Cardiac fibroblast (primary cell): ENCODE data around the gene CENPH.
"Not testable (repeated sequence)": the region's sequence is repeated elsewhere in the genome, so short reads cannot be mapped to it uniquely, and the experiment has no call there.

Experiments
- DNase-seq, 2 donors: peaks; one replicate each; pipeline versions ENCODE4 v3.0.0 to v3.0.0-alpha.2; 2010; ENCODE audit warnings: low read depth in 2 of 2
- H3K4me3 ChIP-seq, 2 donors: replicated peaks in 1 of 2; 1 replicate in 1 of 2; 2 replicates in 1 of 2; pipeline ENCODE4 v1.5.1; 2011; ENCODE audit warnings: low read depth in 2 of 2, low read length in 2 of 2, mild to moderate bottlenecking in 2 of 2, moderate library complexity in 1 of 2
- CTCF ChIP-seq: IDR thresholded peaks from one replicate; pipeline ENCODE4 v1.5.1; 2011; ENCODE audit warnings: low read depth, mild to moderate bottlenecking, low read length, inconsistent platforms

Gene CENPH

GRCh38 chr5:69217548-69218526, 28.5 kb downstream of the CENPH start:
- peak; percentile 91 to 95 for DNase-seq
- peak overlapping the region; percentile 99 to 100 for H3K4me3 ChIP-seq
- peak; percentile 14 for TF ChIP-seq CTCF

DNA sequence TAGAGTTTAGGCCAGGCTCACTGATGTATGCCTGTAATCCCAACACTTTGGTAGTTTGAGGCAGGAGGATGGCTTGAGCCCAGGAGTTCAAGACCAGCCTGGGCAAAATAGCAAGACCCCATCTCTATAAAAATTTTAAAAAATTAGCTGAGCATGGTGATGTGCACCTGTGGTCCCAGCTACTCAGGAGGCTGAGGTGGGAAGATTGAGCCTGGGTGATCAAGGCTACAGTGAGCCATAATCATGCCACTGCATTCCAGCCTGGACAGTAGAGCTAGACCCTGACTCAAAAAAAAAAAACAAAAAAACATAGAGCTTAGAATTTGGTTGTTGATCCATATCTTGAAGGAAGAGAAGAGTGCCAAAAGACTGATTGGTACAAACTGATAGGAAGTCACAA, 30.6 kb downstream of the CENPH start:
- no peak for DNase-seq
- H3K4me3 ChIP-seq: no peak overlapping the region
- TF ChIP-seq CTCF: no peak

DNA sequence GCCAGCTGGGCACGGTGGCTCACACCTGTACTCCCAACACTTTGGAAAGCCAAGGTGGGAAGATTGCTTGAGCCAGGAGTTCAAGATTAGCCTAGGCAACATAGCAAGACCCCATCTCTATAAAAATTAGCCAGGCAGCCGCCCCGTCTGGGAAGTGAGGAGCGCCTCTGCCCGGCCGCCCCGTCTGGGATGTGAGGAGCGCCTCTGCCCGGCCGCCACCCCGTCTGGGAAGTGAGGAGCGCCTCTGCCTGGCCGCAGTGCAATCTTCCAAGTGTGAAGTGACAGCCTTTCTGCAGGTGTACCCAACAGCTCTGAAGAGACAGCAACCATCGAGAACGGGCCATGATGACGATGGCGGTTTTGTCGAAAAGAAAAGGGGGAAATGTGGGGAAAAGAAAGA, 31.0 kb downstream of the CENPH start:
- H3K4me3 ChIP-seq, DNase-seq: not testable (repeated sequence)

DNA sequence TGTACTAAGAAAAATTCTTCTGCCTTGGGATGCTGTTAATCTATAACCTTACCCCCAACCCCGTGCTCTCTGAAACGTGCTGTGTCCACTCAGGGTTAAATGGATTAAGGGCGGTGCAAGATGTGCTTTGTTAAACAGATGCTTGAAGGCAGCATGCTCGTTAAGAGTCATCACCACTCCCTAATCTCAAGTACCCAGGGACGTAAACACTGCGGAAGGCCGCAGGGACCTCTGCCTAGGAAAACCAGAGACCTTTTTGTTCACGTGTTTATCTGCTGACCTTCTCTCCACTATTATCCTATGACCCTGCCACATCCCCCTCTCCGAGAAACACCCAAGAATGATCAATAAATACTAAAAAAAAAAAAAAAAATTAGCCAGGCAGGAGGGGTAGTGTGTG, 31.4 kb downstream of the CENPH start:
- not testable (repeated sequence) for H3K4me3 ChIP-seq, DNase-seq

DNA sequence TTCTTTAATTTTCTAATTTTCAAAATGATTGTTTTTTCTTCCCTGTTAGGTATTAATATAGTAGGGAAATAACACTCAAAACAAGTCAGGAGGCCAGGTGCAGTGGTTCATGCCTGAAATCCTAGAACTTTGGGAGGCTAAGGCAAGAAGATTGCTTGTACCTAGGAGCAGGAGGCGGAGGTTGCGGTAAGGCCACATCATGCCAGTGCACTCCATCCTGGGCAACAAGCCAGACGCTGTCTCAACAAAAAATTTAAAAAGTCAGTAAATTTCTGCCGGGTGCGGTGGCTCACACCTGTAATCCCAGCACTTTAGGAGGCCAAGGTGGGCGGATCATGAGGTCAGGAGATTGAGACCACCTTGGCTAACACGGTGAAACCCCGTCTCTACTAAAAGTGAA, 35.1 kb downstream of the CENPH start:
- no peak for TF ChIP-seq CTCF
- DNase-seq: no peak
- no peak overlapping the region for H3K4me3 ChIP-seq

GRCh38 chr5:69225860-69226259, 36.5 kb downstream of the CENPH start:
- DNase-seq: no peak
- TF ChIP-seq CTCF: no peak
- H3K4me3 ChIP-seq: no peak overlapping the region

- H3K4me3 ChIP-seq: no peak overlapping the region
- DNase-seq: no peak
- TF ChIP-seq CTCF: no peak
These were observed 40.8 kb downstream of the CENPH start for GRCh38 chr5:69230181-69230580.

DNA sequence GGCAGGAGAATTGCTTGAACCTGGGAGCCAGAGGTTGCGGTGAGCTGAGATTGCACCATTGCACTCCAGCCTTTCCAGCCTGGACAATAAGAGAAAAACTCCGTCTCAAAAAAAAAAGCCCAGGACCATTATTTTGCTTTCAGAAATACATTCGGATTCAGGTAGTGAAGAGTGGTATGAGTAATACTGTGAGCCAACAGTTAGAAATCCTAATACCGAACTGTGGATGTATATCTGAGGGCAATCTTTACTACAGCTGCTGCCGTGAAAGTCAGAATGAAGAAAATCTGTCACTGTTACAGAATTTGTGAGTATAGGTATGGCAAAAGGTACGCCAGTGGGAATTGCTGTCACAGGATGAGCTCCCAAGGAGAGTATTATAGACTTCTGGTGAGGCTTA, 41.9 kb downstream of the CENPH start:
- no peak for TF ChIP-seq CTCF
- DNase-seq: no peak
- no peak overlapping the region for H3K4me3 ChIP-seq
